Adipocyte (in vitro differentiated cells): ENCODE measurements around the gene SHFL.

Experiments
- DNase-seq: peaks from one replicate; pipeline ENCODE4 v3.0.0-alpha.2; 2015; ENCODE audit warnings: low read depth
- H3K27me3 ChIP-seq: replicated peaks from 2 replicates; pipeline ENCODE4 v1.7.0; 2013; ENCODE audit warnings: mild to moderate bottlenecking, low read length, moderate library complexity; ENCODE audit not compliant: control insufficient read depth, insufficient read depth
- H3K36me3 ChIP-seq: 2 replicates; pipeline ENCODE4 v1.7.0; 2013; ENCODE audit warnings: low read length, mild to moderate bottlenecking, moderate library complexity; ENCODE audit not compliant: control insufficient read depth, insufficient read depth, severe bottlenecking
- H3K4me1 ChIP-seq: 2 replicates; pipeline ENCODE4 v1.7.0; 2013; ENCODE audit warnings: mild to moderate bottlenecking, low read length, moderate library complexity; ENCODE audit not compliant: control insufficient read depth, insufficient read depth
- H3K4me3 ChIP-seq: 2 replicates; pipeline ENCODE4 v1.7.0; 2013; ENCODE audit warnings: mild to moderate bottlenecking, low read length, moderate library complexity
- H3K9ac ChIP-seq: 2 replicates; pipeline ENCODE4 v1.7.0; 2013; ENCODE audit warnings: mild to moderate bottlenecking, low read length, moderate library complexity
- H3K9me3 ChIP-seq: 2 replicates; pipeline ENCODE4 v1.7.0; 2013; ENCODE audit warnings: mild to moderate bottlenecking, low read length, moderate library complexity; ENCODE audit not compliant: control insufficient read depth

The SHFL gene

GRCh38 chr19:10085641-10086590, at the start of gene SHFL:
Gene SHFL (plus strand): TSS chr19:10086317. CDS start chr19:10086428, 111 bp downstream.
- DNase-seq = peak; percentile 91
- Histone ChIP-seq H3K4me3 (peak within 1 kb of the TSS; percentile 90), H3K4me1 (peaks cover 3% of the 10 kb centered on the region), H3K9ac (peak within 1 kb of the TSS; percentile 96), H3K27me3 (no peaks in the 10 kb centered on the region), H3K9me3 (no peaks in the 10 kb centered on the region), H3K36me3 (peaks cover 1% of the 10 kb centered on the region)

DNA sequence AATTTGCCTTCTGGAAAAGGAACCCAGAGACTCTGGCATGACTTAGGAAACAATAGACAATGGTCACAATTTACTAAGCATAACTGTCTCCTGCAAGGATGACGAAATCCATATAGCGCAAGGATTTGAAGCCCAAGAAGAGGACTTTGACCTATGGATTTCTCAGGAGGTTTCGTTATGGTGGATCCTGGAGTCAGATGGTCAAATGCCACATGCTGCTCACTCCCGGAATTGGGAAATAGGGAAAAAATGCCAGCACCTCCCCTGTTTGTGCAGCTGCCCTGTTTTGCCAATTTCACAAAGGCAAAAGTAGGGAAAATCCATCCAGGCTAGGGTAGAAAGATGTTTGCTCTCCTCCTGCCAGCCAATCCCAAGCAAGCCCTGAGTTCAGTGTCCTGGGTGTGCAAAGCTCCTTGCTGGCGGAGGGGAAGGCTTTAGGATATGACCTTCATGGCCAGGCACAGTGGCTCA, 49.5 kb upstream of the SHFL start:
- Histone ChIP-seq H3K36me3 (no peaks in the 10 kb centered on the region), H3K9me3 (peaks cover 14% of the 10 kb centered on the region), H3K4me1 (peaks cover 8% of the 10 kb centered on the region), H3K27me3 (peaks cover 46% of the 10 kb centered on the region), H3K4me3 (no peak overlapping the region), H3K9ac (no peak overlapping the region)
- no peak for DNase-seq

- peaks cover 8% of the 10 kb centered on the region for H3K4me1 ChIP-seq
- H3K27me3 ChIP-seq = peaks cover 43% of the 10 kb centered on the region
- no peak for DNase-seq
- no peak overlapping the region for H3K9ac ChIP-seq
- H3K9me3 ChIP-seq = peaks cover 21% of the 10 kb centered on the region
- H3K4me3 ChIP-seq = no peak overlapping the region
- no peaks in the 10 kb centered on the region for H3K36me3 ChIP-seq
Observed at GRCh38 chr19:10037367-10037766, 48.8 kb upstream of the SHFL start.

DNA sequence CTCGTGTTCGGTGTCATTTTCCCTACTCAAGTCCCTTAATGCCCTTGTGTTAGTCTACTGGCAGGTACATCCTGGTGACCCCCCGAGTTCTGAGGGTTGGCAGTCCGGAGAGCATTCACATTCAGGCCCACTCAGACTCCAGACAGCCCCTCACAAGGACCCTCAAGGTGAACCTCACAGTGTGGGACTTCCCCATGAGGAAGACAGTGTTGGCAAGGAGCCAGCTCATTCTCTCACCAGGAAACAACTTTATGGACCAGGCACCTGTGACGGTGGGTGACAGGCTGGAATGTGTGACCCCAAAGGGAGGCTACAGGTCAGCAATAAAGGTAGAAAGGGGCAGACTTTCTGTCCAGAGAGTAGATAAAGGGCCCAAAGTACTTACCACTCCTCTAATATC, 48.3 kb upstream of the SHFL start:
- peaks cover 38% of the 10 kb centered on the region for H3K27me3 ChIP-seq
- no peaks in the 10 kb centered on the region for H3K36me3 ChIP-seq
- DNase-seq = no peak

DNA sequence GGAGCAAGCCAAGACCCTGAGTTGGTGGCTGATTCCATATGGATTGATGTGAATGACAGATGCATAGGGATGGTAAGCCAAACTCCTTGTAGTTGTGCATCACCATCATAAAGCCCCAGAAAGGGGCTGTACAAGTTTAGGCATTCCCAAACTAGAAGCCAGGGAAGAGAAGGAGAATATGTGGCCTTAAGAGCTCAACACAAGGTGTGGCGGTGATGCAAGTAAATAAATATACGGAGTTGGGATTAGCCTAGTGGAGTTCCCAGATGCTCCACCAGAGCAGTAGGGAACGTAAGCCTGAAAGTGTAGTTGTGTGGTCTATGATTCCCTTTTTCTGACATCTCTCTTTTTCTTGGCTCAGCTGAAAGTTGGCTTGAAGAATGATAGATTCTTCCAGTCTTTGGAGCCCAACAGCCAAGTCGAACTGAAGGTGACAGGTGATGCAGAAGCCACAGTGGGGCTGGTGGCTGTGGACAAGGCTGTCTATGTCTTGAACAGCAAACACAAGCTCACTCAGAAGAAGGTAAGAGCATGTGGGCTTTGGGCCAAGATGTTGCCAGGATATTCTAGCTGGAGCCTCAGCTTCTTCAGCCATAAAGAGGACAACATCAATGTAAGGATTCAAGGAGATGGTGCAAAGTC, 42.7 kb upstream of the SHFL start:
- peak overlapping the region; percentile 39 for H3K4me3 ChIP-seq
- peak; percentile 73 for DNase-seq

More for the DNA sequence above, 48.3 kb upstream of the SHFL start:
- Histone ChIP-seq H3K9me3 (peaks cover 25% of the 10 kb centered on the region), H3K4me3 (no peak overlapping the region), H3K9ac (no peak overlapping the region), H3K4me1 (peaks cover 8% of the 10 kb centered on the region)

DNA sequence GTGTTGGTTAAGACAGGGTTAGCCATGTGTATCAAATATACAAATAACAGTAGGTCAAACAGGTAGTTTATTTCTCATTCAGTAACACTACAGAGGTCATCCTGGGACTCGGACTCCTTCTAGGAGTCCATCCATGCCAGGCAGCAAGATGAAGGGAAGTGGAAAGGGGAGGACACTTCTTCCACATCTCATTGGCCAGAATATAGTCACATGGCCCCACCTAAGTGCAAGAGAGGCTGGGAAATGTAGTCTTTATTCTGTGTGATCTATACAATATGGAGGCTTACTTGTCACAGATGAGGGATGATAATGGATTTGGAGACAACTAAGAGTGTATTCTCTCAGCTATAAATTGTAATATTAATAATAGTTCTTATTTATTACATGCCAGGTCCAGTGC, 41.7 kb upstream of the SHFL start:
- H3K4me3 ChIP-seq = no peak overlapping the region
- H3K36me3 ChIP-seq = no peaks in the 10 kb centered on the region
- peaks cover 66% of the 10 kb centered on the region for H3K9me3 ChIP-seq

More for the DNA sequence above, 42.7 kb upstream of the SHFL start:
- Histone ChIP-seq H3K4me1 (no peaks in the 10 kb centered on the region), H3K36me3 (no peaks in the 10 kb centered on the region), H3K9ac (no peak overlapping the region), H3K9me3 (peaks cover 66% of the 10 kb centered on the region), H3K27me3 (peaks cover 24% of the 10 kb centered on the region)

DNA sequence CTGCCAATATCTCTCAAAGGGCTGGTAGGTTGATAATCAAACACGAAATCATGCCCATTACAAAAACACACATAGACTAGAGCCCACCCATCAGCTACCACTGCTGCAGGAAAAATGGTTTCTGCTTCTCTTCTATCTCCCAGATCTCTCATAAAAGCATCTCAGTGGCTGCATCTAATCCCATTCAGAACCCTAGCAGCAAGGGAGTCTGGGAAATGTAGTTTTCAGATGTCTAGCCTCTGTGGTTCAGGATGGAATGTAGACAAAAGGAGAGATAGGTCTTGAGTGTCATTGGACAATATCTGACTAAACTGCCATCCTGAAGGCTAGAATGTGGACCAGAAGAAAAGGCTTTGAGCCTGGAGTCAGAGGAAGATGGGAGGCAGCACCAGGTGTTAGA, 40.7 kb upstream of the SHFL start:
- Histone ChIP-seq H3K36me3 (no peaks in the 10 kb centered on the region), H3K4me1 (no peaks in the 10 kb centered on the region), H3K9me3 (peaks cover 65% of the 10 kb centered on the region), H3K4me3 (no peak overlapping the region), H3K27me3 (peaks cover 26% of the 10 kb centered on the region), H3K9ac (no peak overlapping the region)
- no peak for DNase-seq

More for the DNA sequence above, 41.7 kb upstream of the SHFL start:
- no peak overlapping the region for H3K9ac ChIP-seq
- H3K27me3 ChIP-seq = peaks cover 20% of the 10 kb centered on the region
- DNase-seq = no peak
- no peaks in the 10 kb centered on the region for H3K4me1 ChIP-seq

DNA sequence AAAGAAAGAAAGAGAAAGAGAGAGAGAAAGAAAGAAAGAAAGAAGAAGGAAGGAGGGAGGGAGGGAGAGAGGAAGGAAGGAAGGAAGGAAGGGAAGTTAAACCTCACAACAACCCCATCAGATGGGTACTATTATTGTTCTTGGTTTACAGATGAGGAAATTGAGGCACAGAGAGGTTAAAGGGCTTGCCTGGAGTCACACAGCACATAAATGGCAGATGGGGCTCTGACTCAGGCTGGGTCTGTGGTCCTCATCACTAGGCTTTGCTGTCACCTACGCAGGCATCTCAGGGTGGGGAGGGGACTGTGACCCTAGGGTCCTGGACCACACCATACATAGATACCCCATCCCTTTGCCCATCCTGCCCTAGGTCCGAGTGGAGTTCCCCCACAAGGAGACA, 36.5 kb upstream of the SHFL start:
- H3K36me3 ChIP-seq = no peaks in the 10 kb centered on the region
- H3K27me3 ChIP-seq = peaks cover 37% of the 10 kb centered on the region
- no peak overlapping the region for H3K4me3 ChIP-seq
- DNase-seq = no peak
- H3K4me1 ChIP-seq = no peaks in the 10 kb centered on the region
- no peak overlapping the region for H3K9ac ChIP-seq
- peaks cover 23% of the 10 kb centered on the region for H3K9me3 ChIP-seq

- H3K36me3 ChIP-seq = no peaks in the 10 kb centered on the region
- no peak for DNase-seq
- H3K4me3 ChIP-seq = no peak overlapping the region
- no peaks in the 10 kb centered on the region for H3K9me3 ChIP-seq
- no peak overlapping the region for H3K9ac ChIP-seq
- H3K27me3 ChIP-seq = peaks cover 49% of the 10 kb centered on the region
- H3K4me1 ChIP-seq = no peaks in the 10 kb centered on the region
Observed at GRCh38 chr19:10052602-10053360, 33.3 kb upstream of the SHFL start.

DNA sequence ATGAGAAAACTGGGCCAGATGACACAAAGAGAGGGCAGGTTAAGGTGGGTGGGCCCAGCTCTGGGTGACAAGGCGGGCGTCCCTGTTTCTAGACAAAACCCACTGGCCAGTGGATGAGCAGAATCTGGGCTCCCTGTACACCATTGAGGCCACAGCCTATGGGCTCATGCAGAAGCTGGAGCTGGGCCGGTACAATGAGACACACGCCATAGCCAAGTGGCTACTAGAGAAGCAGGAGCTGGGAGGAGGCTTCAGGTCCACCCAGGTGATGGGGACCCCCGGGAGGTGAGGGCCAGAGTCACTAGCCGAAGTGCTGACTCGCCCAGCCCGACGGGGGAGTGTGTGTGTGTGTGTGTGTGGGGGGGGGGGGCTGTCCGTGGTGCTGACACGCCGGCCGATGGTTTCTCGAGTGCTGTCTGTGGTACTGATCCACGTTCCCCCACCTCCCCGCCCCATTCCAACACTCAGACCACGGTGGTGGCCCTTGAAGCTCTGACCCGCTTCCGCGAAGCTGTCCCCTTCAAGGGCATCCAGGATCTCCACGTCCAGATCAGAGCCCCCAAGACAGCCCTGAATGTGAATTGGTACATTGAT, 24.3 kb upstream of the SHFL start:
- Histone ChIP-seq H3K4me1 (no peaks in the 10 kb centered on the region), H3K9me3 (no peaks in the 10 kb centered on the region), H3K27me3 (peaks cover 35% of the 10 kb centered on the region), H3K9ac (no peak overlapping the region), H3K4me3 (no peak overlapping the region), H3K36me3 (no peaks in the 10 kb centered on the region)
- peak; percentile 11 for DNase-seq
